Measurements from ENCODE around the gene THSD7A.

- TF ChIP-seq POLR2A (IDR thresholded peaks at IDR 0.05) (no peak), CTCF (IDR thresholded peaks at IDR 0.05) (no peak)
These were observed 45.8 kb downstream of the THSD7A start for GRCh38 chr7:11786186-11786585.
